ENCODE data around the gene KCTD5. TPM values are rescaled to one million over a fixed set of nuclear protein-coding genes. Genes with fewer than 3 reads are reported as not detected.

The KCTD5 gene
- total and polyA plus RNA-seq, 2 experiments from 2014 or later = 19.7 to 31.8 TPM

GRCh38 chr16:2724816-2725348 lies 42.6 kb downstream of the KCTD5 start:
- no peak for DNase-seq (ENCODE audit: low spot score)
- Mint-ChIP-seq H3K4me1 (peaks cover 2% of the 10 kb centered on the region; the same call in 1 of the 3 replicates), H3K4me3 (no peak overlapping the region), H3K27ac (no peak overlapping the region), H3K36me3 (ENCODE audit: low read depth) (no peaks in the 10 kb centered on the region), H3K9me3 (no peaks in the 10 kb centered on the region), H3K27me3 (ENCODE audit: insufficient read depth, low read depth, poor library complexity) (peaks cover 4% of the 10 kb centered on the region)
- H3K9me2 ChIP-seq (ENCODE audit: insufficient read depth) = no peaks in the 10 kb centered on the region
- H3K4me3 ChIP-seq = no peak overlapping the region
- no peaks in the 10 kb centered on the region for H3K27me3 ChIP-seq (ENCODE audit: insufficient read depth)
- H3K4me1 ChIP-seq (ENCODE audit: insufficient read depth) = no peaks in the 10 kb centered on the region
- H3K4me2 ChIP-seq = no peak overlapping the region
- no peak overlapping the region for H2AFZ ChIP-seq
- H3K79me2 ChIP-seq (replicated peaks; ENCODE audit: insufficient read depth) = no peaks in the 10 kb centered on the region
- H3K27ac ChIP-seq (ENCODE audit: low read depth) = no peak overlapping the region
- no peaks in the 10 kb centered on the region for H3K36me3 ChIP-seq (ENCODE audit: insufficient read depth)
- no peaks in the 10 kb centered on the region for H4K20me1 ChIP-seq (replicated peaks; ENCODE audit: insufficient read depth)
- TF ChIP-seq EZH2 (IDR thresholded peaks at IDR 0.05; ENCODE audit: low read depth, unreplicated experiment) (no peak), ZNF331 (CRISPR knock-in tag; IDR thresholded peaks at IDR 0.05; ENCODE audit: low read depth) (no peak), ETS1 (IDR thresholded peaks at IDR 0.05) (no peak), ZNF114 (CRISPR knock-in tag; IDR thresholded peaks at IDR 0.05) (no peak), EZH2phosphoT487 (IDR thresholded peaks at IDR 0.05; ENCODE audit: unreplicated experiment) (no peak), NANOG (IDR thresholded peaks at IDR 0.05; ENCODE audit: borderline replicate concordance) (no peak), STAT1 (IDR thresholded peaks at IDR 0.05; ENCODE audit: unreplicated experiment) (no peak), JUNB (IDR thresholded peaks at IDR 0.05; ENCODE audit: unreplicated experiment) (no peak), POLR2AphosphoS5 (IDR thresholded peaks at IDR 0.05; ENCODE audit: low read depth) (no peak), REST (IDR thresholded peaks at IDR 0.05; ENCODE audit: unreplicated experiment) (no peak), CREB1 (CRISPR knock-in tag; IDR thresholded peaks at IDR 0.05; ENCODE audit: low read depth) (no peak)
- TF ChIP-seq, protein P1, sequence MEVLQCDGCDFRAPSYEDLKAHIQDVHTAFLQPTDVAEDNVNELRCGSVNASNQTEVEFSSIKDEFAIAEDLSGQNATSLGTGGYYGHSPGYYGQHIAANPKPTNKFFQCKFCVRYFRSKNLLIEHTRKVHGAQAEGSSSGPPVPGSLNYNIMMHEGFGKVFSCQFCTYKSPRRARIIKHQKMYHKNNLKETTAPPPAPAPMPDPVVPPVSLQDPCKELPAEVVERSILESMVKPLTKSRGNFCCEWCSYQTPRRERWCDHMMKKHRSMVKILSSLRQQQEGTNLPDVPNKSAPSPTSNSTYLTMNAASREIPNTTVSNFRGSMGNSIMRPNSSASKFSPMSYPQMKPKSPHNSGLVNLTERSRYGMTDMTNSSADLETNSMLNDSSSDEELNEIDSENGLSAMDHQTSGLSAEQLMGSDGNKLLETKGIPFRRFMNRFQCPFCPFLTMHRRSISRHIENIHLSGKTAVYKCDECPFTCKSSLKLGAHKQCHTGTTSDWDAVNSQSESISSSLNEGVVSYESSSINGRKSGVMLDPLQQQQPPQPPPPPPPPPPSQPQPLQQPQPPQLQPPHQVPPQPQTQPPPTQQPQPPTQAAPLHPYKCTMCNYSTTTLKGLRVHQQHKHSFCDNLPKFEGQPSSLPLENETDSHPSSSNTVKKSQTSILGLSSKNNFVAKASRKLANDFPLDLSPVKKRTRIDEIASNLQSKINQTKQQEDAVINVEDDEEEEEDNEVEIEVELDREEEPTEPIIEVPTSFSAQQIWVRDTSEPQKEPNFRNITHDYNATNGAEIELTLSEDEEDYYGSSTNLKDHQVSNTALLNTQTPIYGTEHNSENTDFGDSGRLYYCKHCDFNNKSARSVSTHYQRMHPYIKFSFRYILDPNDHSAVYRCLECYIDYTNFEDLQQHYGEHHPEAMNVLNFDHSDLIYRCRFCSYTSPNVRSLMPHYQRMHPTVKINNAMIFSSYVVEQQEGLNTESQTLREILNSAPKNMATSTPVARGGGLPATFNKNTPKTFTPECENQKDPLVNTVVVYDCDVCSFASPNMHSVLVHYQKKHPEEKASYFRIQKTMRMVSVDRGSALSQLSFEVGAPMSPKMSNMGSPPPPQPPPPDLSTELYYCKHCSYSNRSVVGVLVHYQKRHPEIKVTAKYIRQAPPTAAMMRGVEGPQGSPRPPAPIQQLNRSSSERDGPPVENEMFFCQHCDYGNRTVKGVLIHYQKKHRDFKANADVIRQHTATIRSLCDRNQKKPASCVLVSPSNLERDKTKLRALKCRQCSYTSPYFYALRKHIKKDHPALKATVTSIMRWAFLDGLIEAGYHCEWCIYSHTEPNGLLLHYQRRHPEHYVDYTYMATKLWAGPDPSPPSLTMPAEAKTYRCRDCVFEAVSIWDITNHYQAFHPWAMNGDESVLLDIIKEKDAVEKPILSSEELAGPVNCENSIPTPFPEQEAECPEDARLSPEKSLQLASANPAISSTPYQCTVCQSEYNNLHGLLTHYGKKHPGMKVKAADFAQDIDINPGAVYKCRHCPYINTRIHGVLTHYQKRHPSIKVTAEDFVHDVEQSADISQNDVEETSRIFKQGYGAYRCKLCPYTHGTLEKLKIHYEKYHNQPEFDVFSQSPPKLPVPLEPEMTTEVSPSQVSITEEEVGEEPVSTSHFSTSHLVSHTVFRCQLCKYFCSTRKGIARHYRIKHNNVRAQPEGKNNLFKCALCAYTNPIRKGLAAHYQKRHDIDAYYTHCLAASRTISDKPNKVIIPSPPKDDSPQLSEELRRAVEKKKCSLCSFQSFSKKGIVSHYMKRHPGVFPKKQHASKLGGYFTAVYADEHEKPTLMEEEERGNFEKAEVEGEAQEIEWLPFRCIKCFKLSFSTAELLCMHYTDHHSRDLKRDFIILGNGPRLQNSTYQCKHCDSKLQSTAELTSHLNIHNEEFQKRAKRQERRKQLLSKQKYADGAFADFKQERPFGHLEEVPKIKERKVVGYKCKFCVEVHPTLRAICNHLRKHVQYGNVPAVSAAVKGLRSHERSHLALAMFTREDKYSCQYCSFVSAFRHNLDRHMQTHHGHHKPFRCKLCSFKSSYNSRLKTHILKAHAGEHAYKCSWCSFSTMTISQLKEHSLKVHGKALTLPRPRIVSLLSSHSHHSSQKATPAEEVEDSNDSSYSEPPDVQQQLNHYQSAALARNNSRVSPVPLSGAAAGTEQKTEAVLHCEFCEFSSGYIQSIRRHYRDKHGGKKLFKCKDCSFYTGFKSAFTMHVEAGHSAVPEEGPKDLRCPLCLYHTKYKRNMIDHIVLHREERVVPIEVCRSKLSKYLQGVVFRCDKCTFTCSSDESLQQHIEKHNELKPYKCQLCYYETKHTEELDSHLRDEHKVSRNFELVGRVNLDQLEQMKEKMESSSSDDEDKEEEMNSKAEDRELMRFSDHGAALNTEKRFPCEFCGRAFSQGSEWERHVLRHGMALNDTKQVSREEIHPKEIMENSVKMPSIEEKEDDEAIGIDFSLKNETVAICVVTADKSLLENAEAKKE (CRISPR knock-in tag; IDR thresholded peaks at IDR 0.05) = no peak
- TF ChIP-seq, protein P2, sequence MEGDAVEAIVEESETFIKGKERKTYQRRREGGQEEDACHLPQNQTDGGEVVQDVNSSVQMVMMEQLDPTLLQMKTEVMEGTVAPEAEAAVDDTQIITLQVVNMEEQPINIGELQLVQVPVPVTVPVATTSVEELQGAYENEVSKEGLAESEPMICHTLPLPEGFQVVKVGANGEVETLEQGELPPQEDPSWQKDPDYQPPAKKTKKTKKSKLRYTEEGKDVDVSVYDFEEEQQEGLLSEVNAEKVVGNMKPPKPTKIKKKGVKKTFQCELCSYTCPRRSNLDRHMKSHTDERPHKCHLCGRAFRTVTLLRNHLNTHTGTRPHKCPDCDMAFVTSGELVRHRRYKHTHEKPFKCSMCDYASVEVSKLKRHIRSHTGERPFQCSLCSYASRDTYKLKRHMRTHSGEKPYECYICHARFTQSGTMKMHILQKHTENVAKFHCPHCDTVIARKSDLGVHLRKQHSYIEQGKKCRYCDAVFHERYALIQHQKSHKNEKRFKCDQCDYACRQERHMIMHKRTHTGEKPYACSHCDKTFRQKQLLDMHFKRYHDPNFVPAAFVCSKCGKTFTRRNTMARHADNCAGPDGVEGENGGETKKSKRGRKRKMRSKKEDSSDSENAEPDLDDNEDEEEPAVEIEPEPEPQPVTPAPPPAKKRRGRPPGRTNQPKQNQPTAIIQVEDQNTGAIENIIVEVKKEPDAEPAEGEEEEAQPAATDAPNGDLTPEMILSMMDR (conservative IDR thresholded peaks at IDR 0.05; ENCODE audit: low read depth in 2 of 2) = no peak
- no peak for ATAC-seq
- peaks cover 14% of the 10 kb centered on the region; the same call in 1 of the 2 replicates for H3F3A ChIP-seq (replicated peaks; ENCODE audit: low read depth)

Measured in GM23338 (cell line).